GOT3 (cell line): ENCODE results near the gene SLC5A10.
"Not testable (repeated sequence)": the region's sequence is repeated elsewhere in the genome, so short reads cannot be mapped to it uniquely, and the experiment has no call there.

Experiments
- DNase-seq: peaks from one replicate; lab custom pipeline; 2025; ENCODE audit warnings: mixed read lengths; lab: John Stamatoyannopoulos, UW

SLC5A10 gene

GRCh38 chr17:19019041-19019941, 67.3 kb downstream of the SLC5A10 start:
- no peak for DNase-seq

DNA sequence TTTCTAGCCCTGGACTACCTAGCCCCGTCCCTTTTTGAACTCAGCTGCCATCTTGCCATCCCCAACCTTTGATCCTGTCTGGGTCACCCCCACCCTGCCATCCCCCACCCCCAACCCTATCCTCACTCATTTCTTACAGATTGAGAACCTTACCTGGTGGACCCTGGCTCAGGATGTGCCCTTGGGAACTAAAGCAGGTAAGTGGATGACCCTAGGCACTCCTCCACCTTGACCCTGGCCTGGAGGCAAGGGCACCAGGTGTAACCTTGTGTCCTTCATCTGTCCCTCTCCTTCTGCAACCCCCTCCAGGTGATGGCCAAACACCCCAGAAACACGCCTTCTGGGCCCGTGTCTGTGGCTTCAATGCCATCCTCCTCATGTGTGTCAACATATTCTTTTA, 68.1 kb downstream of the SLC5A10 start:
- no peak for DNase-seq

- DNase-seq: not testable (repeated sequence)
Measured at GRCh38 chr17:19021011-19021621, 69.2 kb downstream of the SLC5A10 start.

- DNase-seq: no peak
Measured at GRCh38 chr17:19021622-19022083, 69.7 kb downstream of the SLC5A10 start.

- no peak for DNase-seq
Measured at GRCh38 chr17:19022128-19022527, 70.2 kb downstream of the SLC5A10 start.

GRCh38 chr17:19022747-19023146, 70.8 kb downstream of the SLC5A10 start:
- no peak for DNase-seq

GRCh38 chr17:19023209-19023999, 71.4 kb downstream of the SLC5A10 start:
- DNase-seq: no peak

GRCh38 chr17:19024101-19025078, 72.4 kb downstream of the SLC5A10 start:
- DNase-seq: no peak

- DNase-seq: not testable (repeated sequence)
Measured at GRCh38 chr17:19028671-19029070, 76.7 kb downstream of the SLC5A10 start.

DNA sequence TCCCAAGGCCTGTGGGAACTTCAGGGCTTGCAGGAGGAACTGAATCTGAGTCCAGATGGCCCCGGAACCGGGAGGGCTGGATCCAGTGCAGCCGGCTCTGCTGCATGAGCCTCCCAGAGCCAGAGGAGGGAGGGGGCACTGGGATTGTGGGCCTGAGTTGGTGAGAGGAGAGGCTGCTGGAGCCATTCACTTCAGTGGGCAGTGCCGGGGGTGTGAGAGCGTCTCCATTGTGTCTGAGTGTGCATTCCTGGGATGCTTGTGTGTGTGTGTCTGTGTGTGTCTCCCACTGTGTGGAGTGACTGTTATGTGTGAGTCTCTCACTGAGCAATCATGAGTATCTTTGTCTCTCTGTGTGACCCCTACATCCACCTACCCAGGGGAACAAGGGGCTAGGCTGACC, 77.8 kb downstream of the SLC5A10 start:
- not testable (repeated sequence) for DNase-seq

DNA sequence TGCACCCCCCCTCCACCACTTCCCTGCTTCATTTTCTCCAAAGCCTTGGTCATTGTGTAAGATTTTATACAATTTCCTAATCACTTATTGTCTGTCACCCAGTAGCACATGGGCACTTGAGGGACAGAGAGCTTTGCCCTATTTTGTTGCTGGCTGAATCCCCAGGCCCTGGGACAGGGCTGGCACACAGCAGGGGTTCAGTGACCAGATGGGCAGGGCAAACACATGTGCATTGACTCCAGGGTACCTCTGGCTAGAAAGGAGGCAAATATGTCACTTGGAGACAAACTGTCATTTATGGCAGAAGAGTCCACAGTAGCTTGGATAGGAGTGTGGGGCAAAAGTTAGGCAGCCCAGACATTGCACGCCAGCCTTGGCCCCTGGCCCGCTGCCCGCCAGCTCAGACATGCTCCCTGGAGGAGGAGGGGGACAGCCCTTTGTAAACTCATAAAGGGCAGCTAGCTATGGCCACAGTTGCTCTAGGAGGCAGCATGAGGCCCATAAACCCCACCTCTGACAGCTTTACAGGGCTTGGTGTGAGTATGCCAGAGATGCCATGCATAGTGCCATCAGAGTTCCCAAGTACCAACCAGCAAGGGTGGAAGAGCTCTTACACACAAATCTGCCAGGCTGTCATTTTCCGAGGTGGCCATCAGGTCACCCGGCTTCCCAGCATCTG, 78.9 kb downstream of the SLC5A10 start:
- not testable (repeated sequence) for DNase-seq

DNA sequence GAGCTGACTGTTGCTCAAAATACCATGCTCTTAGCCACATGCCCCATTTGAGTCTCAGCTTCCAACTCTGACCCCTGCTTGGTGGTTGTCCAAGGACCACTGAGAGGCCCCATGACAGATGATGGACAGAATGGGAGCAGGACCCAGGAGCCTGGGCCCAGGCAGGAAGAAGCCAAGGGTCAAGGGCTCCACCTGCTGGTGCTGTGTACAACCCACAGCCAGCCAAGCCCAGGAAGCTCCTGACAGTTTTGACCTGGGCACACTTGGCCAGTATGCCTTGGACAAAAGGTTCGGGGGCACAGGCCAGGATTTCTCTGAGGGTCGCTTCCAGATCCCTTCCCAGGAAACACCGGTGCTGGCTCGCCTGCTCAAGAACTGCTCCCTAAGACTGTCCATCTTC, 79.8 kb downstream of the SLC5A10 start:
- not testable (repeated sequence) for DNase-seq

DNA sequence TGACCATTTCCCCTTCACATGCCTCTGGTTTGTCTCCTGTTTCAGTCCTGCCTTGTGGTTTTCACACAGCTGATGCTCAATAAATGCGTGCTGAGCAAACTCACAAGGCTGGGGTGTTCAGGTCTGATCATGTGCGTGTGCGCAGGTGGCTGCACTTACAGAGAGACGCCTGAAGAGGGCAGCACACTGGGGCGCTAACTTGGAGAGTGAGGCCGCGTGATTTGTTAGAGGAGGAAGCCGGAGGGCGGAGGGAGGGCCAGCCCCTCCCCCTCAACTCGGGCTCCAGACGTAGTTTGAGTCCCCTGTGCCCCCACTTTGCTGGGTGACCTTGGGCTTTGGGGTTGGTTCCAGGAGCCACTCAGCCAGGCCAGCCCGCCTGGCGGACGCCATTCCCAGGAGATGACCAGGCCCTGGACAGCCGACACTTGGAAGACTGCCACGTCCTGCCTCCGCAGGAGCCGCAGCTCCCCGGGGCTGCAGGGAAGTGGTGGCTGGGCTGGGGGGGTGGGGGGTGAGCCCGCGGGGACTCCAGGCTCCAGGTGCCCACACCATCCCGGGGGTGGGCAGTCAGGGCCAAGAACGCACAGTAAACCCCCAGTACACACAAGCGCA, 80.5 kb downstream of the SLC5A10 start:
- not testable (repeated sequence) for DNase-seq

DNA sequence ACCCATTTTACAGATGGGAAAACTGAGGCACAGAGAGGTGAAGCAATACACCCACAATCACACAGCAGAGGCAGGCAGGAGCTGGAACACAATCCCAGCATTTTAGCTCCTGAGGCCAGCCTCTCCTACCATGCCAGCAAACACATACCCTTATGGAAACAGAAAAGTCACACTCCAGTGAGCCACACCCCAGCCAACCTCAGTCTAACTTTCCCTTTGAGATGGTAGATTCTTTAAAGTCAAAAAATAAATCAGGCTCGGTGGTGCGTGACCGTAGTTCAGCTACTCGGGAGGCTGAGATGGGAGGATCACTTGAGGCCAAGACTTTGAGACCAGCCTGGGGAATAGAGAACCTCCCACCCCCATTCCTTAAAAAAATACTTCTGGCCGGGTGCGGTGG, 84.2 kb downstream of the SLC5A10 start:
- DNase-seq: not testable (repeated sequence)

GRCh38 chr17:19037547-19037946, 85.6 kb downstream of the SLC5A10 start:
- not testable (repeated sequence) for DNase-seq

- DNase-seq: not testable (repeated sequence)
Measured at GRCh38 chr17:19038007-19038406, 86.0 kb downstream of the SLC5A10 start.

- DNase-seq: not testable (repeated sequence)
Measured at GRCh38 chr17:19038730-19039129, 86.8 kb downstream of the SLC5A10 start.

DNA sequence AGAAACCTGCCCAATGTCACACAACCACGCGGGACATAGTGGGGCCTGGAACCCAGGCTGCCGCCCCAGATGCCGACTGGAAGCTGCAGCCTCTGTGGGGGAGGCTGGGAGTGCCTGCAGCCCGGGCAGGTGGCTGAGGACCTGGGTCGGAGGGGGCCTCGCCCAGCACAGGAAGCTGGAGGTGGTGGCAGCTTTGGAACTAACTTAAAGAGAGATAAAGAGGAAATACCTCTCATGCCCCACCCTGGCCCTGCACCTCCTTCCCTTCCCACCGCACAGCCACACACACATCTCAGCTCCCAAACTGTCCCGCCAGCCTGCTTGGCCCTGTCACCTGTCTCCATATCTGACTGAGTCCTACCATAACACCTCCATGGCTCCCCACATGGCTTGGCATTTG, 88.4 kb downstream of the SLC5A10 start:
- not testable (repeated sequence) for DNase-seq

DNA sequence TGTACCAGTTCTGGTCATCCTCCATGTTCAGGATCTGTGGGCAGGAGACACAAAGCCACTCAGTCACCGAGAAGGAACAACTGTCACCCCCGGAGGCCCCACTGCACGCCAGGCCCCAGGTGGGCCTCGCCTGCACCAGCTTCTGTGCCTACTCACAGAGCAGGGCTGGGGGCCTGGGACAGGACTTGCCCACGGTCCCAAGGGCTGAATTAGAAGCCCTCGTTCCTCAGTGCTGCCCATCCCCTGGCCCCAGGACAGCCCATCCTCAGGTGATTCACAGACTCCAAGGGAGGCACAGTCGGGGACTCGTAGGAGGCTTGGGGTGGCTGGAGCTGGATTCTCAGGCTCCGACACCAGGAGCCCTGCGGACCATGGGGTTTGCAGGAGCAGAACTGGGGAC, 89.9 kb downstream of the SLC5A10 start:
- not testable (repeated sequence) for DNase-seq

GRCh38 chr17:19042369-19042768, 90.4 kb downstream of the SLC5A10 start:
- not testable (repeated sequence) for DNase-seq
